Mesenchymal stem cell (in vitro differentiated cells and primary cell): ENCODE data around the gene EXOC8.

Source experiments
- DNase-seq: peaks from one replicate; pipeline ENCODE4 v3.0.0-alpha.2; 2013
- H2AFZ ChIP-seq: one replicate; pipeline ENCODE4 v1.6.1; 2013; ENCODE audit warnings: low read depth, mild to moderate bottlenecking, control low read depth, inconsistent platforms, low read length, moderate library complexity
- H2AK5ac ChIP-seq: 2 replicates; pipeline ENCODE4 v1.6.1; 2013; ENCODE audit warnings: low read length, moderate library complexity, mild to moderate bottlenecking, inconsistent platforms; ENCODE audit not compliant: severe bottlenecking
- H2BK120ac ChIP-seq: one replicate; pipeline ENCODE4 v1.6.1; 2013; ENCODE audit warnings: low read depth, mild to moderate bottlenecking, inconsistent platforms, low read length, moderate library complexity
- H2BK12ac ChIP-seq, 2 experiments: one replicate each; pipeline ENCODE4 v1.6.1; 2013; ENCODE audit warnings: inconsistent platforms in 2 of 2, low read length in 2 of 2, mild to moderate bottlenecking in 2 of 2, moderate library complexity in 2 of 2, control low read depth in 1 of 2
- H2BK15ac ChIP-seq: one replicate; pipeline ENCODE4 v1.6.1; 2013; ENCODE audit warnings: mild to moderate bottlenecking, low read depth, inconsistent platforms; ENCODE audit not compliant: poor library complexity, severe bottlenecking
- H2BK5ac ChIP-seq: 2 replicates; pipeline ENCODE4 v1.6.1; 2013; ENCODE audit warnings: low read depth, mild to moderate bottlenecking, low read length, control low read depth, inconsistent platforms; ENCODE audit not compliant: poor library complexity, severe bottlenecking
- H3K14ac ChIP-seq, 2 experiments: one replicate each; pipeline ENCODE4 v1.6.1; 2013; ENCODE audit warnings: inconsistent platforms in 2 of 2, low read length in 2 of 2, control low read depth in 1 of 2, mild to moderate bottlenecking in 1 of 2, moderate library complexity in 1 of 2
- H3K18ac ChIP-seq, 2 experiments: one replicate each; pipeline ENCODE4 v1.6.1; 2013; ENCODE audit warnings: inconsistent platforms in 2 of 2, low read length in 2 of 2, control low read depth in 1 of 2, low read depth in 1 of 2, mild to moderate bottlenecking in 1 of 2
- H3K23ac ChIP-seq, 2 experiments: one replicate each; pipeline ENCODE4 v1.6.1; 2013; ENCODE audit warnings: inconsistent platforms in 2 of 2, low read length in 2 of 2, mild to moderate bottlenecking in 2 of 2, moderate library complexity in 2 of 2, control low read depth in 1 of 2
- H3K27ac ChIP-seq: 2 replicates; pipeline ENCODE4 v1.5.1; 2013; ENCODE audit warnings: mild to moderate bottlenecking, moderate library complexity, low read length, control low read depth, inconsistent platforms; ENCODE audit not compliant: poor library complexity, severe bottlenecking
- H3K27me3 ChIP-seq, 2 experiments: 2 replicates each; pipeline versions ENCODE4 v1.6.1 to v1.7.0; 2013; ENCODE audit warnings: low read length in 2 of 2, mild to moderate bottlenecking in 2 of 2, moderate library complexity in 2 of 2, control low read depth in 1 of 2, inconsistent platforms in 1 of 2; ENCODE audit not compliant: control insufficient read depth in 1 of 2, insufficient read depth in 1 of 2
- H3K36me3 ChIP-seq, 2 experiments: 2 replicates each; pipeline versions ENCODE4 v1.6.1 to v1.7.0; 2013; ENCODE audit warnings: low read length in 2 of 2, control low read depth in 1 of 2, inconsistent platforms in 1 of 2, low read depth in 1 of 2, mild to moderate bottlenecking in 1 of 2; ENCODE audit not compliant: insufficient read depth in 2 of 2, control insufficient read depth in 1 of 2
- H3K4ac ChIP-seq, 2 experiments: one replicate each; pipeline ENCODE4 v1.6.1; 2013; ENCODE audit warnings: inconsistent platforms in 2 of 2, low read length in 2 of 2, mild to moderate bottlenecking in 2 of 2, moderate library complexity in 2 of 2, control low read depth in 1 of 2, low read depth in 1 of 2
- H3K4me1 ChIP-seq: 2 replicates; pipeline ENCODE4 v1.6.1; 2013; ENCODE audit warnings: low read depth, low read length, control low read depth; ENCODE audit not compliant: control insufficient read depth, insufficient read depth
- H3K4me2 ChIP-seq: 2 replicates; pipeline ENCODE4 v1.6.1; 2013; ENCODE audit warnings: low read length, mild to moderate bottlenecking, inconsistent platforms; ENCODE audit not compliant: poor library complexity, severe bottlenecking
- H3K4me3 ChIP-seq, 2 experiments: 2 replicates each; pipeline versions ENCODE4 v1.5.1 to v1.7.0; 2013; ENCODE audit warnings: low read length in 2 of 2, mild to moderate bottlenecking in 2 of 2, control low read depth in 1 of 2, low read depth in 1 of 2; ENCODE audit not compliant: insufficient read depth in 1 of 2
- H3K79me1 ChIP-seq: replicated peaks from 2 replicates; pipeline ENCODE4 v1.6.1; 2013; ENCODE audit warnings: mild to moderate bottlenecking, control low read depth, low read length, inconsistent platforms; ENCODE audit not compliant: poor library complexity, severe bottlenecking
- H3K9ac ChIP-seq: 2 replicates; pipeline ENCODE4 v1.7.0; 2013; ENCODE audit warnings: mild to moderate bottlenecking, low read length, moderate library complexity
- H3K9me3 ChIP-seq: 2 replicates; pipeline ENCODE4 v1.7.0; 2013; ENCODE audit warnings: mild to moderate bottlenecking, low read length; ENCODE audit not compliant: control insufficient read depth
- H4K8ac ChIP-seq: one replicate; pipeline ENCODE4 v1.6.1; 2013; ENCODE audit warnings: inconsistent platforms, mild to moderate bottlenecking, low read length, moderate library complexity
- H4K91ac ChIP-seq: one replicate; pipeline ENCODE4 v1.6.1; 2013; ENCODE audit warnings: mild to moderate bottlenecking, low read length, inconsistent platforms
- WGBS: methylation state at CpG from one replicate; pipeline ENCODE4 v1.1.7; 2013; ENCODE audit warnings: mixed read lengths; 5-methylcytosine and 5-hydroxymethylcytosine counted together

The EXOC8 gene

GRCh38 chr1:231337043-231337471 lies 595 bp downstream of the EXOC8 start:
- no peak overlapping the region for H4K91ac ChIP-seq
- WGBS = under 1% methylated on average over 32 of the region's 32 CpGs
- peak overlapping the region in 1 of 2 experiments; percentile 94 for H3K14ac ChIP-seq
- H4K8ac ChIP-seq = no peak overlapping the region
- no peak overlapping the region for H2BK15ac ChIP-seq
- peaks cover 4% of the 10 kb centered on the region for H3K79me1 ChIP-seq
- no peaks in the 10 kb centered on the region for H3K9me3 ChIP-seq
- no peak overlapping the region for H2BK120ac ChIP-seq
- peak overlapping the region; percentile 89 for H3K27ac ChIP-seq
- peak overlapping the region in 1 of 2 experiments; percentile 88 for H3K4ac ChIP-seq
- peak overlapping the region; percentile 59 for H2AFZ ChIP-seq
- peak overlapping the region; percentile 95 to 99 for H3K4me3 ChIP-seq
- H2BK12ac ChIP-seq = no peak overlapping the region
- H3K4me2 ChIP-seq = peak overlapping the region; percentile 76
- peak overlapping the region in 1 of 2 experiments; percentile 75 for H3K18ac ChIP-seq
- DNase-seq = no peak
- H3K9ac ChIP-seq = peak overlapping the region; percentile 96
- H3K23ac ChIP-seq = peak overlapping the region in 1 of 2 experiments; percentile 53
- H3K4me1 ChIP-seq = peaks cover 21% of the 10 kb centered on the region
- H2BK5ac ChIP-seq = no peak overlapping the region
- no peak overlapping the region for H2AK5ac ChIP-seq
- H3K36me3 ChIP-seq = peaks cover 7 to 46% of the 10 kb centered on the region in 2 experiments
- H3K27me3 ChIP-seq = no peaks in the 10 kb centered on the region

GRCh38 chr1:231335663-231336602 lies 1.7 kb downstream of the EXOC8 start:
- H2BK15ac ChIP-seq = no peak overlapping the region
- H4K91ac ChIP-seq = no peak overlapping the region
- no peak overlapping the region for H3K27ac ChIP-seq
- no peak overlapping the region for H3K23ac ChIP-seq
- H2BK120ac ChIP-seq = no peak overlapping the region
- H3K4me1 ChIP-seq = peaks cover 18% of the 10 kb centered on the region
- H2AFZ ChIP-seq = no peak overlapping the region
- H3K4me3 ChIP-seq = peak overlapping the region in 1 of 2 experiments; percentile 99
- H2BK12ac ChIP-seq = no peak overlapping the region
- H3K9me3 ChIP-seq = no peaks in the 10 kb centered on the region
- no peak overlapping the region for H2AK5ac ChIP-seq
- no peak overlapping the region for H4K8ac ChIP-seq
- peaks cover 5% of the 10 kb centered on the region for H3K79me1 ChIP-seq
- DNase-seq = peak; percentile 11
- H3K4ac ChIP-seq = no peak overlapping the region
- H3K36me3 ChIP-seq = peaks cover 3 to 46% of the 10 kb centered on the region in 2 experiments
- H3K9ac ChIP-seq = peak overlapping the region; percentile 96
- H2BK5ac ChIP-seq = no peak overlapping the region
- no peak overlapping the region for H3K18ac ChIP-seq
- WGBS = 83% methylated on average over 20 of the region's 21 CpGs
- H3K27me3 ChIP-seq = no peaks in the 10 kb centered on the region
- H3K4me2 ChIP-seq = peak overlapping the region; percentile 76
- no peak overlapping the region for H3K14ac ChIP-seq

GRCh38 chr1:231334952-231335351 lies 2.7 kb downstream of the EXOC8 start:
- WGBS = 98% methylated on average over 2 of the region's 6 CpGs

GRCh38 chr1:231334079-231334666 lies 3.5 kb downstream of the EXOC8 start:
- Histone ChIP-seq H3K4me1 (peaks cover 14% of the 10 kb centered on the region), H2AK5ac (no peak overlapping the region), H2BK5ac (no peak overlapping the region), H2BK15ac (no peak overlapping the region), H3K9ac (peak overlapping the region; percentile 96), H3K14ac (no peak overlapping the region), H3K4ac (no peak overlapping the region), H3K4me3 (peak overlapping the region in 1 of 2 experiments; percentile 99), H3K79me1 (peaks cover 6% of the 10 kb centered on the region), H3K27me3 (no peaks in the 10 kb centered on the region), H3K9me3 (no peaks in the 10 kb centered on the region), H3K4me2 (peak overlapping the region; percentile 71), H2BK12ac (no peak overlapping the region), H3K27ac (no peak overlapping the region), H2AFZ (no peak overlapping the region), H2BK120ac (no peak overlapping the region), H3K18ac (no peak overlapping the region), H3K23ac (no peak overlapping the region), H4K91ac (no peak overlapping the region), H3K36me3 (peaks cover 0 to 42% of the 10 kb centered on the region in 2 experiments), H4K8ac (no peak overlapping the region)
- 80% methylated on average over 1 of the region's 1 CpG for WGBS
- DNase-seq = no peak

More at GRCh38 chr1:231334952-231335351, 2.7 kb downstream of the EXOC8 start:
- Histone ChIP-seq H3K79me1 (peaks cover 6% of the 10 kb centered on the region), H4K8ac (no peak overlapping the region), H2BK12ac (no peak overlapping the region), H3K4ac (no peak overlapping the region), H3K14ac (no peak overlapping the region), H3K4me3 (peak overlapping the region; percentile 35 to 99), H2AK5ac (no peak overlapping the region), H2BK15ac (no peak overlapping the region), H3K23ac (no peak overlapping the region), H3K9ac (peak overlapping the region; percentile 96), H3K18ac (no peak overlapping the region), H2AFZ (no peak overlapping the region), H3K9me3 (no peaks in the 10 kb centered on the region), H3K27ac (no peak overlapping the region), H3K4me2 (peak overlapping the region; percentile 48), H3K27me3 (no peaks in the 10 kb centered on the region), H3K36me3 (peaks cover 0 to 42% of the 10 kb centered on the region in 2 experiments), H4K91ac (no peak overlapping the region), H2BK120ac (no peak overlapping the region), H3K4me1 (peaks cover 16% of the 10 kb centered on the region), H2BK5ac (no peak overlapping the region)
- no peak for DNase-seq
